K562 (cell line): Measurements from ENCODE around the gene SPOCK2. TPM values are rescaled to one million over a fixed set of nuclear protein-coding genes. Genes with fewer than 3 reads are reported as not detected.

Experiments
- ATAC-seq: fragments of 200-7000 bp; cut with Tn5 transposase; 3 replicates; pipeline ENCODE4 v1.9.1; 2020; ENCODE audit warnings: moderate library complexity
- BruUV-seq: library from RNA; stranded (reverse); fragments of 400-500 nt; replicated peaks from 2 replicates; lab custom pipeline; 2021; lab: Mats Ljungman, UMichigan
- CTCF ChIA-PET: fragments of 300-600 bp; formaldehyde crosslinking; extraction: SDS; loops from one replicate; lab custom pipeline; 2021; ENCODE audit warnings: low intra/inter-chr PET ratio; lab: Yijun Ruan, JAX
- POLR2A ChIA-PET: fragments of 300-600, 350-650 bp; sonication (Branson Sonifier 250); formaldehyde crosslinking; extraction: SDS; loops from one replicate; lab custom pipeline; 2021; ENCODE audit warnings: antibody characterized with exemption, inconsistent platforms; lab: Yijun Ruan, JAX
- DNase-seq, 4 experiments: peaks; one replicate each; pipeline versions ENCODE4 v3.0.0 to v3.0.0-alpha.2; 2011 to 2018; ENCODE audit warnings: low spot score in 3 of 4, mixed read lengths in 3 of 4; ENCODE audit errors: extremely low read depth in 1 of 4
- FAIRE-seq: peaks from 2 replicates; lab custom pipeline; 2011; peaks lifted over from hg19 to GRCh38; lab: Jason Lieb, UNC
- H2AFZ ChIP-seq: 2 replicates; pipeline ENCODE4 v1.6.0; 2011; ENCODE audit warnings: low read depth, low read length, control low read depth, inconsistent platforms
- H3K27ac ChIP-seq: fragments of 200-600 bp; 3 replicates; pipeline ENCODE4 v1.8.0; 2011; ENCODE audit warnings: low read depth, mild to moderate bottlenecking, control low read depth, inconsistent platforms, low read length, moderate library complexity, mixed read lengths; ENCODE audit errors: extremely low read depth
- H3K27me3 ChIP-seq, 2 experiments: fragments of 300-600 bp in 1 of 2; 2 replicates in 1 of 2; 3 replicates in 1 of 2; pipeline versions ENCODE4 v1.6.0 to v1.8.0; 2011; ENCODE audit warnings: inconsistent platforms in 2 of 2, low read length in 2 of 2, mild to moderate bottlenecking in 1 of 2, mixed read lengths in 1 of 2, moderate library complexity in 1 of 2; ENCODE audit not compliant: control insufficient read depth in 2 of 2, insufficient read depth in 2 of 2
- H3K36me3 ChIP-seq: fragments of 300-600 bp; 3 replicates; pipeline ENCODE4 v1.8.0; 2011; ENCODE audit warnings: mild to moderate bottlenecking, low read length, inconsistent platforms; ENCODE audit not compliant: control insufficient read depth, insufficient read depth
- H3K4me1 ChIP-seq, 2 experiments: fragments of 200-600 bp in 1 of 2; replicated peaks in 1 of 2; 2 replicates in 1 of 2; 3 replicates in 1 of 2; pipeline versions ENCODE4 v1.5.1 to v1.8.0; 2011; ENCODE audit warnings: inconsistent platforms in 2 of 2, low read length in 2 of 2, mild to moderate bottlenecking in 1 of 2, mixed read lengths in 1 of 2, moderate library complexity in 1 of 2; ENCODE audit not compliant: control insufficient read depth in 2 of 2, insufficient read depth in 2 of 2
- H3K4me2 ChIP-seq: 2 replicates; pipeline ENCODE4 v1.6.1; 2011; ENCODE audit warnings: low read length, control low read depth, inconsistent platforms, mixed read lengths; ENCODE audit not compliant: insufficient read depth
- H3K4me3 ChIP-seq: fragments of 200-600 bp; sonication (generic), shearing (Covaris generic); 2 replicates; pipeline ENCODE4 v1.5.1; 2016; ENCODE audit warnings: control low read depth, inconsistent platforms
- H3K79me2 ChIP-seq: fragments of 200-600 bp; 3 replicates; pipeline ENCODE4 v1.8.0; 2011; ENCODE audit warnings: low read length, inconsistent platforms; ENCODE audit not compliant: control insufficient read depth, insufficient read depth
- H3K9ac ChIP-seq, 2 experiments: 2 replicates each; pipeline versions ENCODE4 v1.6.0 to v1.6.1; 2011; ENCODE audit warnings: low read depth in 2 of 2, low read length in 2 of 2, control low read depth in 1 of 2, inconsistent platforms in 1 of 2, mild to moderate bottlenecking in 1 of 2, mixed read lengths in 1 of 2; ENCODE audit not compliant: insufficient read depth in 1 of 2
- H3K9me1 ChIP-seq: one replicate; pipeline ENCODE4 v1.6.0; 2011; ENCODE audit warnings: inconsistent platforms, mild to moderate bottlenecking, low read length, moderate library complexity; ENCODE audit not compliant: control insufficient read depth, insufficient read depth
- H3K9me3 ChIP-seq: replicated peaks from 2 replicates; pipeline ENCODE4 v1.5.1; 2011; ENCODE audit warnings: low read depth, low read length, inconsistent platforms; ENCODE audit not compliant: control insufficient read depth, insufficient read depth
- H4K20me1 ChIP-seq: replicated peaks from 2 replicates; pipeline ENCODE4 v1.6.1; 2011; ENCODE audit warnings: low read length, inconsistent platforms, mixed read lengths; ENCODE audit not compliant: control insufficient read depth, insufficient read depth
- JUN ChIP-seq, 2 experiments: sonication (generic) in 1 of 2; formaldehyde crosslinking in 1 of 2; IDR thresholded peaks; 2 replicates each; pipeline versions ENCODE4 v1.6.1 to v1.8.0; 2012 to 2022; ENCODE audit warnings: borderline replicate concordance in 2 of 2, mild to moderate bottlenecking in 2 of 2, improper control_type of control experiment in 1 of 2, low read depth in 1 of 2, low read length in 1 of 2, missing genetic modification reagents in 1 of 2
- MCM7 ChIP-seq, 2 experiments: fragments of 450-650 bp; IDR thresholded peaks; 2 replicates each; pipeline ENCODE4 v1.6.1; 2016 to 2018
- MED1 ChIP-seq: sonication (generic); formaldehyde crosslinking; IDR thresholded peaks from 2 replicates; pipeline ENCODE4 v1.8.1; 2023; ENCODE audit warnings: missing genetic modification reagents, borderline replicate concordance
- NFIC ChIP-seq: fragments of 450-650 bp; IDR thresholded peaks from 2 replicates; pipeline ENCODE4 v1.6.1; 2017; ENCODE audit warnings: mild to moderate bottlenecking, inconsistent platforms
- ZNF133 ChIP-seq: fragments of 250-450 bp; sonication (Bioruptor Pico); IDR thresholded peaks from 2 replicates; pipeline ENCODE4 v1.4.0; 2020; ENCODE audit warnings: mild to moderate bottlenecking
- WGBS: fragments of 100-300 bp; shearing (Covaris generic); methylation state at CpG from one replicate; pipeline ENCODE4 v1.1.6; 2016; ENCODE audit warnings: low coverage, mixed read lengths; ENCODE audit not compliant: insufficient coverage; ENCODE audit errors: missing lambda C conversion rate; 5-methylcytosine and 5-hydroxymethylcytosine counted together
- in situ Hi-C: fragments of 300-500 bp; cut with MboI; formaldehyde crosslinking; loops from 4 replicates; pipeline ENCODE4 v1.15.0; 2018; ENCODE audit warnings: inconsistent platforms, mixed read lengths
- intact Hi-C: fragments of 100-400 bp; cut with micrococcal nuclease; formaldehyde crosslinking; loops from 2 replicates; pipeline ENCODE4 v1.14.2; 2022
- polyA plus RNA-seq, 8 experiments: library from polyadenylated mRNA; depleted of rRNA in 4 of 8; stranded (reverse) in 5 of 8; unstranded in 3 of 8; fragments of >200 nt; fragmentation: Nextera tagmentation in 2 of 8; fragmentation: Illumina TruSeq in 1 of 8; extraction: Ambion mirVana in 2 of 8; extraction: Trizol in 1 of 8; gene quantifications; 2 replicates each; pipeline versions ENCODE4 v1.2.1 to v1.2.3, GENCODE V29; 2011 to 2014; ENCODE audit warnings: inconsistent platforms in 1 of 8, missing spikeins in 1 of 8
- total RNA-seq, 7 experiments: library from RNA; depleted of rRNA in 6 of 7; stranded (reverse); fragments of >200 nt in 6 of 7; fragmentation: Illumina TruSeq in 2 of 7; extraction: Trizol in 2 of 7; gene quantifications; 2 replicates each; pipeline versions ENCODE4 v1.2.1 to v1.2.3, GENCODE V29; 2011 to 2021; ENCODE audit warnings: low replicate concordance in 1 of 7

SPOCK2 gene
- total and polyA plus RNA-seq, 9 of the 15 experiments (the other 6 are each of a cell fraction or from before 2014, with no cell fraction given): 0.04 to 0.86 (median 0.11) TPM; not detected in 2

- Histone ChIP-seq H3K4me3 (no peak overlapping the region), H3K9me1 (no peaks in the 10 kb centered on the region), H3K27me3 (peaks cover 8 to 23% of the 10 kb centered on the region in 2 experiments; a peak in 4 of 5 replicates), H3K9me3 (no peaks in the 10 kb centered on the region), H2AFZ (no peak overlapping the region), H3K4me1 (peaks cover 3 to 32% of the 10 kb centered on the region in 2 experiments; a peak in 3 of 5 replicates), H3K9ac (no peak overlapping the region; a peak in 1 of 4 replicates), H4K20me1 (no peaks in the 10 kb centered on the region), H3K4me2 (no peak overlapping the region), H3K36me3 (no peaks in the 10 kb centered on the region), H3K27ac (no peak overlapping the region), H3K79me2 (no peaks in the 10 kb centered on the region)
- BruUV-seq: no TSS peak
- ATAC-seq (no peak), DNase-seq (no peak), FAIRE-seq (no peak)
- no peak for TF ChIP-seq JUN (IDR thresholded peaks at IDR 0.05; ENCODE audit: borderline replicate concordance, low read depth, low read length)
- no peak for TF ChIP-seq JUN (CRISPR knock-in tag; IDR thresholded peaks at IDR 0.05; ENCODE audit: borderline replicate concordance)
- no peak for TF ChIP-seq ZNF133 (CRISPR knock-in tag)
- TF ChIP-seq NFIC: peak; percentile 55
- TF ChIP-seq MCM7 (IDR thresholded peaks at IDR 0.05): no peak
- 0 out of 2 replicates have a peak, but pooled peaks have one; percentile 55 for TF ChIP-seq MED1 (CRISPR knock-in tag)
- POLR2A ChIA-PET: interaction anchor here (0.6 to 2.0 kb wide), 6 partner anchors 96 to 322 kb away, joined by 3 to 6 read pairs (median 4); partner anchors contain the start of gene DDIT4
- CTCF ChIA-PET: no interaction called here
- intact Hi-C loops: loop anchor here (5.0 kb wide), 1 partner anchor 264 kb away; no protein-coding TSS in a partner anchor
- in situ Hi-C loops: loop anchor here (10.0 kb wide), 1 partner anchor 272 kb away; no protein-coding TSS in a partner anchor
- WGBS: 53% methylated on average over 26 of the region's 29 CpGs
These were observed 25.3 kb downstream of the SPOCK2 start for GRCh38 chr10:72062832-72063702.
